NCI-H2227 treated with DMSO at 0.1 percent for 48 hours (cell line): Measurements from ENCODE around the gene TARS2.

Experiments
- DNase-seq: peaks from one replicate; lab custom pipeline; 2025; lab: John Stamatoyannopoulos, UW

The TARS2 gene

GRCh38 chr1:150555971-150556865, 69.0 kb downstream of the TARS2 start:
- DNase-seq = no peak

- DNase-seq = no peak
These were observed 69.9 kb downstream of the TARS2 start for GRCh38 chr1:150557065-150557600.
